CD4-positive, CD25-positive, alpha-beta regulatory T cell (primary cell): ENCODE results near the gene ZNF787. TPM values are rescaled to one million over a fixed set of nuclear protein-coding genes. Genes with fewer than 3 reads are reported as not detected.
"Not testable (repeated sequence)": the region's sequence is repeated elsewhere in the genome, so short reads cannot be mapped to it uniquely, and the experiment has no call there.

Experiments used
- ATAC-seq, 2 donors: fragments of 150-1000 bp; cut with Tn5 transposase; one replicate each; pipeline ENCODE4 v1.10.0; 2021; ENCODE audit warnings: low read depth in 2 of 2, moderate number of reproducible peaks in 2 of 2, moderate library complexity in 1 of 2
- DNase-seq, 3 donors: peaks; one replicate each; pipeline versions ENCODE4 v3.0.0 to v3.0.0-alpha.2; 2012 to 2022; ENCODE audit warnings: mixed read lengths in 1 of 3
- H3K27ac ChIP-seq: one replicate; pipeline ENCODE4 v1.7.0; 2013; ENCODE audit warnings: mild to moderate bottlenecking, low read length; ENCODE audit not compliant: insufficient read depth, poor library complexity, severe bottlenecking
- H3K27me3 ChIP-seq: one replicate; pipeline ENCODE4 v1.7.0; 2013; ENCODE audit warnings: low read length; ENCODE audit not compliant: control insufficient read depth, insufficient read depth
- H3K36me3 ChIP-seq: one replicate; pipeline ENCODE4 v1.7.0; 2013; ENCODE audit warnings: mild to moderate bottlenecking, low read length, moderate library complexity; ENCODE audit not compliant: control insufficient read depth, insufficient read depth
- H3K4me1 ChIP-seq: 2 replicates; pipeline ENCODE4 v1.7.0; 2013; ENCODE audit warnings: mild to moderate bottlenecking, low read length; ENCODE audit not compliant: insufficient read depth, control insufficient read depth, poor library complexity, severe bottlenecking
- H3K4me3 ChIP-seq: one replicate; pipeline ENCODE4 v1.7.0; 2013; ENCODE audit warnings: low read depth, mild to moderate bottlenecking, low read length, moderate library complexity
- H3K9me3 ChIP-seq, 2 experiments: 1 replicate in 1 of 2; 2 replicates in 1 of 2; pipeline ENCODE4 v1.7.0; 2013; ENCODE audit warnings: low read length in 2 of 2, mild to moderate bottlenecking in 1 of 2, moderate library complexity in 1 of 2; ENCODE audit not compliant: control insufficient read depth in 2 of 2
- H3K27ac Mint-ChIP-seq, 3 donors: one replicate each; pipeline ENCODE4 v1.8.0; 2020 to 2022; ENCODE audit warnings: mild to moderate bottlenecking in 3 of 3, mixed read lengths in 3 of 3, moderate library complexity in 2 of 3
- H3K27me3 Mint-ChIP-seq: one replicate; pipeline ENCODE4 v1.8.0; 2022; ENCODE audit warnings: mild to moderate bottlenecking, mixed read lengths
- H3K36me3 Mint-ChIP-seq: one replicate; pipeline ENCODE4 v1.8.0; 2020; ENCODE audit warnings: mixed read lengths
- H3K4me1 Mint-ChIP-seq, 4 donors: one replicate each; pipeline ENCODE4 v1.8.0; 2020 to 2022; ENCODE audit warnings: mixed read lengths in 4 of 4, mild to moderate bottlenecking in 1 of 4
- H3K4me3 Mint-ChIP-seq, 4 donors: one replicate each; pipeline ENCODE4 v1.8.0; 2020 to 2022; ENCODE audit warnings: mild to moderate bottlenecking in 4 of 4, mixed read lengths in 4 of 4, moderate library complexity in 3 of 4
- H3K9me3 Mint-ChIP-seq, 7 donors: one replicate each; pipeline ENCODE4 v1.8.0; 2020 to 2022; ENCODE audit warnings: mixed read lengths in 7 of 7, mild to moderate bottlenecking in 3 of 7, moderate library complexity in 2 of 7
- polyA plus RNA-seq, 4 donors: library from polyadenylated mRNA; unstranded; fragments of 300-500 nt; fragmentation: Illumina TruSeq; gene quantifications; one replicate each; pipeline ENCODE4 v1.2.3, GENCODE V29; 2021
- total RNA-seq: library from RNA; stranded (reverse); gene quantifications from one replicate; pipeline ENCODE4 v1.2.3, GENCODE V29; 2022

ZNF787 gene
- total and polyA plus RNA-seq, 5 donors from 2014 or later = 0.73 to 21.4 (median 1.5) TPM

DNA sequence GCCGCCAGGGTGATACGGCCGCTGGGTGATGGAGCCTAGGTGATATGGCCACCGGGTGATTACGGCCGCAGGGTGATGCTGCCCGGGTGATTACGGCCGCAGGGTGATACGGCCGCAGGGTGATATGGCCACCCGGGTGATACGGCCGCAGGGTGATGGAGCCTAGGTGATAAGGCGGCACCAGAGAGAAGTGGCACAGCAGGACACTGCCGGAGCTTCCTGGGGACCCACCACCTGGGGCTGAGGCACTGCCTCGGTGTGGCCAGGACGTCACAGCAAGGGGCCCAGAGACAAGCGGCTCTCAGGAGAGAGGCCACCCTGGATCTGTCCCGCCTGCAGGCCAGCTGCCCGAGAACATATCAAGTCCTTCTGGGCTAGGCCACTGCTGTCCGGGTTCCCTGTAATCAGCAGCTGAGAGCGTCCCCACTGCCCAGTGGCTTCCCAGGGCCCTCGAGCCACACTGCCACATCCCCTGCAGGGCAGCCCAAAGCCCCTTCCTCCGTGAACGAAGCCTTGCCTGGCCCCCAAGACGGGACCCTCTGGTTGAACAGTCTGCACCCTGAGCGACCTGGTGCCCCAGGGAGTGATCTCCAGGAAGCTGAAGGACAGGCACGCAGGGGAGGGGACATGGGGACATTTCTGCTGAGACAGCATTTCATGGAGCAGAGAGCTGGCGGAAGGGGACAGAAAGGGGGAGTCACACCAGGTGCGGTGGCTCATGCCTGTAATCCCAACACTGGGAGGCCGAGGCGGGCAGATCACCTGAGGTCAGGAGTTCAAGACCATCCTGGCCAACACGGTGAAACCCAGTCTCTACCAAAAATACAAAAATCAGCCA, 22.1 kb downstream of the ZNF787 start:
- no peak overlapping the region for H3K27ac Mint-ChIP-seq
- H3K27me3 Mint-ChIP-seq = no peaks in the 10 kb centered on the region
- DNase-seq (no peak), ATAC-seq (no peak)
- H3K4me1 ChIP-seq = no peaks in the 10 kb centered on the region
- H3K4me3 ChIP-seq = no peak overlapping the region
- no peaks in the 10 kb centered on the region for H3K9me3 Mint-ChIP-seq
- no peaks in the 10 kb centered on the region for H3K9me3 ChIP-seq
- peaks cover 15% of the 10 kb centered on the region for H3K36me3 Mint-ChIP-seq
- H3K36me3 ChIP-seq = peaks cover 18% of the 10 kb centered on the region
- H3K4me3 Mint-ChIP-seq = no peak overlapping the region
- no peak overlapping the region for H3K27ac ChIP-seq
- H3K27me3 ChIP-seq = no peaks in the 10 kb centered on the region
- H3K4me1 Mint-ChIP-seq = peaks cover 0 to 2% (median 0%) of the 10 kb centered on the region in 4 donors

DNA sequence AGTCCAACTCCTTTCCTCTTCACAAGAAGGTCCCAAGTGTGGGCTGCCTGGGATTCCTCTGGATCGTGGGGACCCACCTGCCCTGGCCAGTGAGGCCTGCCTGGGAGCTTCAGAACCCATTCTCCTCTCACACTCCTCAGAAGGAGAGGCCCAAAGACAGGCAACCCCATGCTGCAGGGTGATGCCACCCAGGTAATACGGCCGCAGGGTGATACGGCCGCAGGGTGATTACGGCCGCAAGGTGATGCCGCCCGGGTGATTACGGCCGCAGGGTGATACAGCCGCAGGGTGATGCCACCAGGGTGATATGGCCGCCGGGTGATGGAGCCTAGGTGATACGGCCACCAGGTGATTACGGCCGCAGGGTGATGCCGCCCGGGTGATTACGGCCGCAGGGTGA, 22.9 kb downstream of the ZNF787 start:
- not testable (repeated sequence) for H3K4me3 ChIP-seq, H3K9me3 Mint-ChIP-seq, H3K27ac ChIP-seq, H3K4me3 Mint-ChIP-seq, H3K27ac Mint-ChIP-seq, H3K27me3 Mint-ChIP-seq, H3K27me3 ChIP-seq, ATAC-seq, H3K4me1 ChIP-seq, H3K4me1 Mint-ChIP-seq, DNase-seq, H3K9me3 ChIP-seq
- peaks cover 18% of the 10 kb centered on the region for H3K36me3 ChIP-seq
- H3K36me3 Mint-ChIP-seq = peaks cover 20% of the 10 kb centered on the region

DNA sequence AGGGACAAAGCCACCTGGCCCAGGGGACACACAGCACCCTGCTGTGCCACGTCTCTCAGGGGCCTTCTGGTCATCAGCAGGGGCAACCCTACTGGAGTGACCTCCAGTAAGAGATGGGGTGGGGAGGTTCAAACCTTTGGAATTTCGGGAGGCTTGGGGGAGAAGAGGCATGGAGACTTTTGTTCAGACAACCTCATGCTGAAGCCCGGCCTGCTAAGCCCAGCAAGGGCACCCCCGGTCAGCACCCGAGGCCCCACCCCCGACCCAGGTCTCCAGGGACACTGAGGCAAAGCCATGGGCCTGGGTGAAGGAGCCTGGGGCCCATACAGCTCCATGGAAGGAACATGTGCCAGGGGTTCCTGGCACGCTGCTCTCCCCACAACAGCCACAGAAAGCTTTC, 23.3 kb downstream of the ZNF787 start:
- Mint-ChIP-seq H3K4me3 (no peak overlapping the region), H3K36me3 (peaks cover 23% of the 10 kb centered on the region), H3K27ac (no peak overlapping the region), H3K27me3 (no peaks in the 10 kb centered on the region), H3K9me3 (peaks cover 0 to 1% (median 0%) of the 10 kb centered on the region in 7 donors), H3K4me1 (peaks cover 0 to 12% (median 7%) of the 10 kb centered on the region in 4 donors)
- H3K4me3 ChIP-seq = no peak overlapping the region
- H3K27ac ChIP-seq = no peak overlapping the region
- ATAC-seq (no peak), DNase-seq (no peak)
- no peaks in the 10 kb centered on the region for H3K9me3 ChIP-seq
- peaks cover 18% of the 10 kb centered on the region for H3K36me3 ChIP-seq
- H3K4me1 ChIP-seq = no peaks in the 10 kb centered on the region
- H3K27me3 ChIP-seq = no peaks in the 10 kb centered on the region

GRCh38 chr19:56097306-56097705, 23.8 kb downstream of the ZNF787 start:
- H3K27ac ChIP-seq = no peak overlapping the region
- H3K4me1 ChIP-seq = no peaks in the 10 kb centered on the region
- H3K9me3 ChIP-seq = no peaks in the 10 kb centered on the region
- Mint-ChIP-seq H3K4me3 (no peak overlapping the region), H3K27ac (no peak overlapping the region), H3K27me3 (no peaks in the 10 kb centered on the region), H3K4me1 (peaks cover 0 to 12% (median 7%) of the 10 kb centered on the region in 4 donors), H3K9me3 (peaks cover 0 to 1% (median 0%) of the 10 kb centered on the region in 7 donors), H3K36me3 (peaks cover 26% of the 10 kb centered on the region)
- no peak for ATAC-seq
- DNase-seq = no peak
- H3K27me3 ChIP-seq = no peaks in the 10 kb centered on the region
- H3K4me3 ChIP-seq = no peak overlapping the region
- H3K36me3 ChIP-seq = peaks cover 18% of the 10 kb centered on the region

GRCh38 chr19:56096665-56097064, 24.4 kb downstream of the ZNF787 start:
- Histone ChIP-seq H3K36me3 (peaks cover 15% of the 10 kb centered on the region), H3K4me3 (no peak overlapping the region), H3K27me3 (no peaks in the 10 kb centered on the region), H3K27ac (no peak overlapping the region), H3K9me3 (no peaks in the 10 kb centered on the region), H3K4me1 (no peaks in the 10 kb centered on the region)
- no peaks in the 10 kb centered on the region for H3K27me3 Mint-ChIP-seq
- no peak for ATAC-seq
- no peak overlapping the region for H3K4me3 Mint-ChIP-seq
- peaks cover 0 to 1% (median 0%) of the 10 kb centered on the region in 7 donors for H3K9me3 Mint-ChIP-seq
- peaks cover 22% of the 10 kb centered on the region for H3K36me3 Mint-ChIP-seq
- DNase-seq = no peak
- peaks cover 0 to 12% (median 7%) of the 10 kb centered on the region in 4 donors for H3K4me1 Mint-ChIP-seq
- H3K27ac Mint-ChIP-seq = no peak overlapping the region

DNA sequence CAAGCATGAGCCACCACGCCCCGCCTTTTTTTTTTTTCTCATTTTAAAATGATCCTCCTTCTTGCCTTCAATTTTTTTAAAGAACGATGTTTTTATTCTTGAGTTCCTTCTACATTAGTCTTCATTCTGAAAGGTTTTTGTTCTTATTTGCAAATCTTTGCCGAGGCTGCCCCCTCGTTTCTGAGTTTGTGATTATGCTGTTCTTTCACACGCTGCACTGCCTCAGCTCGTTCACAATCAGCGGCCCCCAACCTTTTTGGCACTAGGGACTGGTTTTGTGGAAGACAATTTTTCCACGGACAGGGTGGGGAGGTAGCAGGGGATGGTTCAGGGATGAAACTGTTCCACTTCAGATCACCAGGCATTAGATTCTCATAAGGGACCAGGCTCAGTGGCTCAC, 26.6 kb downstream of the ZNF787 start:
- Histone ChIP-seq H3K27me3 (no peaks in the 10 kb centered on the region), H3K27ac (no peak overlapping the region), H3K4me1 (no peaks in the 10 kb centered on the region), H3K36me3 (peaks cover 17% of the 10 kb centered on the region), H3K4me3 (no peak overlapping the region), H3K9me3 (no peaks in the 10 kb centered on the region)
- DNase-seq (no peak), ATAC-seq (no peak)
- peaks cover 26% of the 10 kb centered on the region for H3K36me3 Mint-ChIP-seq
- no peak overlapping the region for H3K27ac Mint-ChIP-seq
- H3K4me3 Mint-ChIP-seq = no peak overlapping the region
- H3K27me3 Mint-ChIP-seq = no peaks in the 10 kb centered on the region
- H3K9me3 Mint-ChIP-seq = peaks cover 0 to 1% (median 0%) of the 10 kb centered on the region in 7 donors
- peaks cover 0 to 19% (median 9%) of the 10 kb centered on the region in 4 donors for H3K4me1 Mint-ChIP-seq

DNA sequence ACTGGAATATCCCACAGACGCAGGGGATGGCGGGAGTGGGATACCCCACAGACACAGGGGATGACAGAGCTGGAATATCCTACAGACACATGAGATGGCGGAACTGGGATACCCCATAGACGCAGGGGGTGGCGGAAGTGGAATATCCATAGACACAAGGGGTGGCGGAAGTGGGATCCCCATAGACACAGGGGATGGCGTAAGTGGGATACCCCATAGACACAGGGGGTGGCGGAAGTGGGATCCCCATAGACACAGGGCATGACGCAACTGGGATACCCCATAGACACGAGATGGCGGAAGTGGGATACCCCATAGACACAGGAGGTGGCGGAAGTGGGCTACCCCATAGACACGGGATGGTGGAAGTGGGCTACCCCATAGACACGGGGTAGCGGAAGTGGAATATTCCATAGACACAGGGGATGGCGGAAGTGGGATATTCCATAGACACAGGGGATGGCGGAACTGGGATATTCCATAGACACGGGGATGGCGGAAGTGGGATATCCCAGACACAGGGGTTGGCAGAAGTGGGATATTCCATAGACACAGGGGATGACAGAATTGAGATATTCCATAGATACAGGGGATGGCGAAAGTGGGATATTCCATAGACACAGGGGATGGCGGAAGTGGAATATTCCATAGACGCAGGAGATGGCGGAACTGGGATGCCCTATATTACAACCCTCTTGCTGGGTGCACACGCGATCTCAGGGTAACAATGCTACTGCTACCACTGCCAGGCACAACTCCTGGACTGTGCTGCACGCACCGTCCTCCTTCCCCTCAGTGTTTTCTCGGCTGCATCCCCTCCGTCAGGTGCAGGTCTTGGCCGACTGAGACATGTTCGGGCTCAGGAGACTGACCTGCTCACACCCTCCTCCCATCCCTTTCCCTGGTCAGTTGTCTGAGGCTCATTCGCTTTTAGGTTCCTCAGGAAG, 28.1 kb downstream of the ZNF787 start:
- peaks cover 18% of the 10 kb centered on the region for H3K36me3 ChIP-seq
- no peak overlapping the region for H3K27ac Mint-ChIP-seq
- no peaks in the 10 kb centered on the region for H3K4me1 ChIP-seq
- H3K4me3 ChIP-seq = no peak overlapping the region
- no peaks in the 10 kb centered on the region for H3K9me3 ChIP-seq
- H3K27ac ChIP-seq = no peak overlapping the region
- no peak overlapping the region for H3K4me3 Mint-ChIP-seq
- no peaks in the 10 kb centered on the region for H3K27me3 Mint-ChIP-seq
- no peak for DNase-seq
- H3K27me3 ChIP-seq = no peaks in the 10 kb centered on the region
- peaks cover 0 to 19% (median 9%) of the 10 kb centered on the region in 4 donors for H3K4me1 Mint-ChIP-seq
- H3K36me3 Mint-ChIP-seq = peaks cover 30% of the 10 kb centered on the region
- ATAC-seq = no peak
- H3K9me3 Mint-ChIP-seq = peaks cover 0 to 1% (median 0%) of the 10 kb centered on the region in 7 donors
